SH-SY5Y (cell line): ENCODE measurements around the gene KAT6B.

Source experiments
- GATA2 ChIP-seq: IDR thresholded peaks from 2 replicates; pipeline ENCODE4 v1.6.1; 2011; ENCODE audit warnings: mild to moderate bottlenecking, low read depth, low read length
- GATA3 ChIP-seq: IDR thresholded peaks from 2 replicates; pipeline ENCODE4 v1.6.1; 2011; ENCODE audit warnings: low read depth, mild to moderate bottlenecking, low read length, moderate library complexity

DNA sequence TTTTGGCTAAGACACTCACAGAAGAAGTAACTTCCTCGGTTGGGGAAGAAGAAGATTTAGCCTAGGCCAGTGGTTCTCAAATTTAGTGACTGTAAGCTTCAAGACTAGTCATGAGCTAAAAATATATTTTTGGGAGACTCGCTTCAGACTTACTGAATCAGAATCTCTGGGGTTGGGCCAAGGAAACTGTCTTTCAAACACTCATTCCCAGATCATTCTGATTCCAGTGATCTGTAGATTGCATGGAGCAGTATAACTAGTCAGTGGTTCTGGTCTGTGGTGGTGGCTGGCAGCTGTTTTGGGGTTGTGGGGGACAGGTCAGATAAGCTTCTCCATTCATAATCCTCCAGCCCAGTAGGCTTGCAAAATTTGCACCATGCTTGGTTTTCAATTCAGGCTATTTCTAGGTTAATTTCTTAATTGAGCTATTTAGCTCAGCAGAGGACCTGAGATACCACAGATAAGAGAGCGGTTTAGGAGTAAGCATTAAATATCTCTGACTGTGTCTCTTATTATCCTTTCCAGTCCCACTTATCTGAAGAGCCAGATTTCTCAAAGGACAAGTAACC lies 3.8 kb upstream of the KAT6B start:
- peak; percentile 75 for TF ChIP-seq GATA2
- peak; percentile 44; the same call in 1 of the 2 replicates for TF ChIP-seq GATA3
